Right lobe of liver (tissue), 6 donors: Measurements from ENCODE around the gene PIAS1. TPM values are rescaled to one million over a fixed set of nuclear protein-coding genes. Genes with fewer than 3 reads are reported as not detected.

Source experiments
- ATAC-seq, 4 donors: fragments of 200-7000 bp; cut with Tn5 transposase; one replicate each; pipeline ENCODE4 v1.9.1; 2020; ENCODE audit warnings: mild to moderate bottlenecking in 4 of 4, moderate library complexity in 4 of 4
- DNase-seq, 3 donors: peaks; one replicate each; pipeline ENCODE4 v3.0.0-alpha.2; 2020
- H3K27ac ChIP-seq, 3 donors: fragments of 200-600 bp; one replicate each; pipeline ENCODE4 v1.8.0; 2022
- H3K27me3 ChIP-seq, 2 donors: fragments of 200-600 bp; one replicate each; pipeline ENCODE4 v1.8.0; 2022
- H3K36me3 ChIP-seq, 4 donors: fragments of 200-600 bp; sonication (generic) in 1 of 4; one replicate each; pipeline versions ENCODE4 v1.5.1 to v1.8.0; 2017 to 2022; ENCODE audit warnings: control low read depth in 1 of 4
- H3K4me1 ChIP-seq, 4 donors: fragments of 200-600 bp; sonication (generic) in 1 of 4; one replicate each; pipeline versions ENCODE4 v1.5.1 to v1.8.0; 2017 to 2022; ENCODE audit warnings: control low read depth in 1 of 4
- H3K4me3 ChIP-seq, 3 donors: fragments of 200-600 bp; one replicate each; pipeline ENCODE4 v1.8.0; 2022
- H3K9me3 ChIP-seq, 4 donors: fragments of 200-600 bp; sonication (generic) in 1 of 4; one replicate each; pipeline versions ENCODE4 v1.5.1 to v1.8.0; 2017 to 2022; ENCODE audit warnings: control low read depth in 1 of 4
- CTCF ChIP-seq, 4 donors: fragments of 200-600 bp in 3 of 4; fragments of 450-650 bp in 1 of 4; IDR thresholded peaks; one replicate each; pipeline versions ENCODE4 v1.5.1 to v1.8.0; 2016 to 2022; ENCODE audit warnings: antibody characterized with exemption in 4 of 4, mild to moderate bottlenecking in 2 of 4
- POLR2A ChIP-seq: fragments of 450-650 bp; IDR thresholded peaks from one replicate; pipeline ENCODE4 v1.6.1; 2017; ENCODE audit warnings: antibody characterized with exemption, mild to moderate bottlenecking
- WGBS: methylation state at CpG from one replicate; pipeline ENCODE4 v1.1.6; 2018; ENCODE audit warnings: low coverage, low lambda C conversion rate; ENCODE audit not compliant: insufficient coverage; ENCODE audit errors: missing lambda C conversion rate; 5-methylcytosine and 5-hydroxymethylcytosine counted together
- intact Hi-C, 2 donors: fragments of 100-400 bp; cut with DNase I; formaldehyde crosslinking; loops; one replicate each; pipeline versions ENCODE4 v1.11.2 to v1.14.1; 2022
- total RNA-seq, 6 experiments: library from RNA; depleted of rRNA in 2 of 6; stranded (reverse); fragments of >200 nt in 2 of 6; fragmentation: NEBNext Ultra II Directional in 3 of 6; extraction: Animal tissue kit (Norgen Biotek cat#: 25700) in 3 of 6; gene quantifications; one replicate each; pipeline versions ENCODE4 v1.1.0 to v1.2.4, GENCODE V29; 2016 to 2023
- donor health status: DM: no; HTN: yes; CAD: no.
- donor health status: DM: no; HTN: no; CAD: no.
- donor health status: DM: no; HTN: no; CAD: no.
- donor health status: DM: no; HTN: yes; CAD: no.
- donor health status: DM: no; HTN: yes; CAD: no.

PIAS1 gene
- total RNA-seq, 6 experiments from 2014 or later = 8.1 to 17.3 (median 13.1) TPM

- no peaks in the 10 kb centered on the region for H3K9me3 ChIP-seq
- no peak for DNase-seq
- no peaks in the 10 kb centered on the region for H3K36me3 ChIP-seq
- ATAC-seq = no peak
- no peaks in the 10 kb centered on the region for H3K27me3 ChIP-seq
- TF ChIP-seq CTCF (IDR thresholded peaks at IDR 0.05) (no peak), POLR2A (no peak)
- 95% methylated on average over 4 of the region's 4 CpGs for WGBS
- H3K4me3 ChIP-seq = no peak overlapping the region
- H3K27ac ChIP-seq = no peak overlapping the region
- intact Hi-C loops = no loop called here
- peaks cover 0 to 18% (median 8%) of the 10 kb centered on the region in 4 donors for H3K4me1 ChIP-seq
Observed at GRCh38 chr15:68052431-68052830, 1.7 kb upstream of the PIAS1 start.

GRCh38 chr15:68053001-68053400 is 1.1 kb upstream of the PIAS1 start:
- no peaks in the 10 kb centered on the region for H3K36me3 ChIP-seq
- peaks cover 0 to 18% (median 8%) of the 10 kb centered on the region in 4 donors for H3K4me1 ChIP-seq
- DNase-seq (no peak), ATAC-seq (no peak)
- TF ChIP-seq POLR2A = no peak
- TF ChIP-seq CTCF (IDR thresholded peaks at IDR 0.05) = no peak
- H3K4me3 ChIP-seq = no peak overlapping the region
- no peak overlapping the region for H3K27ac ChIP-seq
- intact Hi-C loops = no loop called here
- H3K27me3 ChIP-seq = no peaks in the 10 kb centered on the region
- no peaks in the 10 kb centered on the region for H3K9me3 ChIP-seq
- WGBS = 79% methylated on average over 6 of the region's 6 CpGs

GRCh38 chr15:68054628-68055223 is 611 bp downstream of the PIAS1 start:
- peaks cover 0 to 18% (median 8%) of the 10 kb centered on the region in 4 donors for H3K4me1 ChIP-seq
- peak; percentile 73 to 81 (median 75) for DNase-seq
- no peaks in the 10 kb centered on the region for H3K9me3 ChIP-seq
- ATAC-seq = peak; percentile 49 to 72 (median 66)
- peak overlapping the region; percentile 85 to 91 (median 89) for H3K27ac ChIP-seq
- H3K4me3 ChIP-seq = peak overlapping the region; percentile 79 to 87 (median 82)
- TF ChIP-seq CTCF (IDR thresholded peaks at IDR 0.05) (no peak), POLR2A (no peak)
- WGBS = 2% methylated on average over 10 of the region's 33 CpGs
- H3K36me3 ChIP-seq = no peaks in the 10 kb centered on the region
- intact Hi-C loops = no loop called here
- H3K27me3 ChIP-seq = no peaks in the 10 kb centered on the region

GRCh38 chr15:68055224-68055705 is 1.1 kb downstream of the PIAS1 start:
- no peak for TF ChIP-seq POLR2A
- TF ChIP-seq CTCF (IDR thresholded peaks at IDR 0.05) = no peak
- Histone ChIP-seq H3K27me3 (no peaks in the 10 kb centered on the region), H3K27ac (peak overlapping the region; percentile 85 to 91 (median 89)), H3K4me3 (peak overlapping the region; percentile 79 to 87 (median 82)), H3K36me3 (no peaks in the 10 kb centered on the region), H3K9me3 (no peaks in the 10 kb centered on the region), H3K4me1 (peaks cover 0 to 18% (median 8%) of the 10 kb centered on the region in 4 donors)
- DNase-seq (no peak), ATAC-seq (peak; percentile 8 to 30 (median 20))
- intact Hi-C loops = no loop called here
- WGBS = 0% methylated on average over 15 of the region's 15 CpGs
